Lower lobe of right lung (tissue), 2 donors: Measurements from ENCODE around the gene SESTD1. TPM values are rescaled to one million over a fixed set of nuclear protein-coding genes. Genes with fewer than 3 reads are reported as not detected.
"Not testable (repeated sequence)": the region's sequence is repeated elsewhere in the genome, so short reads cannot be mapped to it uniquely, and the experiment has no call there.

ENCODE experiments used
- ATAC-seq, 2 donors: fragments of 200-7000 bp; cut with Tn5 transposase; one replicate each; pipeline ENCODE4 v1.9.1; 2020 to 2022; ENCODE audit warnings: mild to moderate bottlenecking in 2 of 2, moderate library complexity in 2 of 2
- DNase-seq: peaks from one replicate; pipeline ENCODE4 v3.0.0-alpha.2; 2020
- H3K27ac ChIP-seq: fragments of 200-600 bp; one replicate; pipeline ENCODE4 v1.8.0; 2022
- H3K27me3 ChIP-seq: fragments of 200-600 bp; one replicate; pipeline ENCODE4 v1.8.0; 2022; ENCODE audit warnings: low read depth
- H3K36me3 ChIP-seq: fragments of 200-600 bp; one replicate; pipeline ENCODE4 v1.8.0; 2022; ENCODE audit warnings: mild to moderate bottlenecking
- H3K4me1 ChIP-seq: fragments of 200-600 bp; one replicate; pipeline ENCODE4 v1.8.0; 2022
- H3K4me3 ChIP-seq: fragments of 200-600 bp; one replicate; pipeline ENCODE4 v1.8.0; 2022; ENCODE audit warnings: mild to moderate bottlenecking
- H3K9me3 ChIP-seq: fragments of 200-600 bp; one replicate; pipeline ENCODE4 v1.8.0; 2022
- intact Hi-C: fragments of 100-400 bp; cut with DNase I; formaldehyde crosslinking; loops from one replicate; pipeline ENCODE4 v1.11.0; 2022
- total RNA-seq: library from RNA; stranded (reverse); fragmentation: NEBNext Ultra II Directional; extraction: Animal tissue kit (Norgen Biotek cat#: 25700); gene quantifications from one replicate; pipeline ENCODE4 v1.2.1, GENCODE V29; 2021
- TF ChIP-seq, protein P1 (sequence below): fragments of 200-600 bp; IDR thresholded peaks from one replicate; pipeline ENCODE4 v1.8.0; 2022; ENCODE audit warnings: antibody characterized with exemption, mild to moderate bottlenecking
- donor health status: DM: no; HTN: yes; CAD: no; lungs with severe emphysema.

SESTD1 gene
- total RNA-seq, 1 donor from 2014 or later: 107 TPM

DNA sequence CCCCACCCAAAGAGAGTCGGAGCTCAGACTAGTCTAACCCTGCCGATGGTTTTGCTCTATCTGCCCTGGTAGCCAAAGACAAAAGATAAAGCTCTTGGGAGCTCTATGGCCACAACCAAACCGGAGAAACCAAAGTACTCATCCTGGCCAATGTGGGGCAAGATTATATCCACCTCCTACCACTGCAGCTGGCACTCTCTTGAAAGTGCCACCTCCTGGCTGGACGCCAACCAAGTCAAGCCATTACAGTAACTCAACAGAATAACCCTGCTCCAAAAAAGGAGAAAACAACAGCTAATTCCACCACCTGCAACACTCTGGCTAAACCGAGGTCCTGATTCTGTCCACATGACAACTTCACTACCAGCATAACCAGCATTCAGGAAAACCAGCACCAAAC, 57.6 kb downstream of the SESTD1 start:
- no peak for ATAC-seq
- no peaks in the 10 kb centered on the region for H3K4me1 ChIP-seq
- no peak overlapping the region for H3K4me3 ChIP-seq
- TF ChIP-seq, protein P1, sequence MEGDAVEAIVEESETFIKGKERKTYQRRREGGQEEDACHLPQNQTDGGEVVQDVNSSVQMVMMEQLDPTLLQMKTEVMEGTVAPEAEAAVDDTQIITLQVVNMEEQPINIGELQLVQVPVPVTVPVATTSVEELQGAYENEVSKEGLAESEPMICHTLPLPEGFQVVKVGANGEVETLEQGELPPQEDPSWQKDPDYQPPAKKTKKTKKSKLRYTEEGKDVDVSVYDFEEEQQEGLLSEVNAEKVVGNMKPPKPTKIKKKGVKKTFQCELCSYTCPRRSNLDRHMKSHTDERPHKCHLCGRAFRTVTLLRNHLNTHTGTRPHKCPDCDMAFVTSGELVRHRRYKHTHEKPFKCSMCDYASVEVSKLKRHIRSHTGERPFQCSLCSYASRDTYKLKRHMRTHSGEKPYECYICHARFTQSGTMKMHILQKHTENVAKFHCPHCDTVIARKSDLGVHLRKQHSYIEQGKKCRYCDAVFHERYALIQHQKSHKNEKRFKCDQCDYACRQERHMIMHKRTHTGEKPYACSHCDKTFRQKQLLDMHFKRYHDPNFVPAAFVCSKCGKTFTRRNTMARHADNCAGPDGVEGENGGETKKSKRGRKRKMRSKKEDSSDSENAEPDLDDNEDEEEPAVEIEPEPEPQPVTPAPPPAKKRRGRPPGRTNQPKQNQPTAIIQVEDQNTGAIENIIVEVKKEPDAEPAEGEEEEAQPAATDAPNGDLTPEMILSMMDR: no peak
- intact Hi-C loops: no loop called here
- H3K9me3 ChIP-seq: peaks cover 34% of the 10 kb centered on the region
- no peak overlapping the region for H3K27ac ChIP-seq
- H3K27me3 ChIP-seq: no peaks in the 10 kb centered on the region
- no peak for DNase-seq
- no peaks in the 10 kb centered on the region for H3K36me3 ChIP-seq

DNA sequence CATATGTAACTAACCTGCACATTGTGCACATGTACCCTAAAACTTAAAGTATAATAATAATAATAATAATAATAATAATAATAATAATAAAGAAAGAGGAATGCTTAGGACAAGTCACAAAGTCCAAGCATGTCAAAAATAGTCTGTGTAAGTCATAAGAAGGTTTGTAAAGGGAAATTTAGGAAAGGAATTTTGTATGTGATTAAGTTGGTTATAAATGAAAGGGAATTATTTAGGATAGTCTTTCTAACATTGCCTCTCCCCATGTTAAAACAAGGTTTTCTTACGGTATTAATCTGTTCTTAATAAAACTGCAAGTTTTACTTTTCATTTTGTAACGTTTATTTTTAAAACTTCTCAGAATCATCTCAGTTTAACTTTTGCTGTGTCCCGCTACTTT, 62.8 kb downstream of the SESTD1 start:
- intact Hi-C loops: no loop called here
- H3K9me3 ChIP-seq: peaks cover 21% of the 10 kb centered on the region
- H3K27ac ChIP-seq: no peak overlapping the region
- DNase-seq: no peak
- H3K4me3 ChIP-seq: no peak overlapping the region
- ATAC-seq: no peak
- no peaks in the 10 kb centered on the region for H3K27me3 ChIP-seq
- H3K36me3 ChIP-seq: no peaks in the 10 kb centered on the region
- TF ChIP-seq, protein P1: no peak
- no peaks in the 10 kb centered on the region for H3K4me1 ChIP-seq

DNA sequence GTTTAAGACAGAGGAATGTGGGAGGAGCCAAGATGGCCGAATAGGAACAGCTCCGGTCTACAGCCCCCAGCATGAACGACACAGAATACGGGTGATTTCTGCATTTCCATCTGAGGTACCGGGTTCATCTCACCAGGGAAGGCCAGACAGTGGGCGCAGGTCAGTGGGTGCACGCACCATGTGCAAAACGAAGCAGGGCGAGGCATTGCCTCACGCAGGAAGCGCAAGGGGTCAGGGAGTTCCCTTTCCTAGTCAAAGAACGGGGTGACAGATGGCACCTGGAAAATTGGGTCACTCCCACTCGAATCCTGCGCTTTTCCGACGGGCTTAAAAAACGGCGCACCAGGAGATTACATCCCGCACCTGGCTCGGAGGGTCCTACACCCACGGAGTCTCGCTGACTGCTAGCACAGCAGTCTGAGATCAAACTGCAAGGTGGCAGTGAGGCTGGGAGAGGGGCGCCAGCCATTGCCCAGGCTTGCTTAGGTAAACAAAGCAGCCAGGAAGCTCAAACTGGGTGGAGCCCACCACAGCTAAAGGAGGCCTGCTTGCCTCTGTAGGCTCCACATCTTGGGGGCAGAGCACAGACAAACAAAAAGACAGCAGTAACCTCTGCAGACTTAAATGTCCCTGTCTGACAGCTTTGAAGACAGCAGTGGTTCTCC, 68.6 kb downstream of the SESTD1 start:
- ATAC-seq, H3K36me3 ChIP-seq, H3K4me1 ChIP-seq, intact Hi-C loops, H3K27ac ChIP-seq, H3K9me3 ChIP-seq, H3K4me3 ChIP-seq, H3K27me3 ChIP-seq, DNase-seq: not testable (repeated sequence)

DNA sequence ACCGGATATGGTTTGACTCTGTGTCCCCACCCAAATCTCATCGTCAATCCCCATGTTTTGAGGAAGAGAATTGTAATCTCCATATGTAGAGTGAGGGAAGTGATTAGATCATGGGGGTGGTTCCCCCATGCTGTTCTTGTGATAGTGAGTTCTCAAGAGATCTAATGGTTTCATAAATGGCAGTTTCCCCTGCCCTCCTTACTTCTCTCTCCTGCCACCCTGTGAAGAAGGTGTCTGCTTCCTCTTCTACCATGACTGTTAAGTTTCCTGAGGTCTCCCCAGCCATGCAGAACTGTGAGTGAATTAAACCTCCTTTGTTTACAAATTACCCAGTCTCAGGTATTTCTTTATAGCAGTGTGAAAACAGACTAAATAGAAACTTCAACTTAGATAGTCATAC, 69.5 kb downstream of the SESTD1 start:
- H3K27me3 ChIP-seq: no peaks in the 10 kb centered on the region
- no peaks in the 10 kb centered on the region for H3K4me1 ChIP-seq
- TF ChIP-seq, protein P1: no peak
- no peaks in the 10 kb centered on the region for H3K36me3 ChIP-seq
- ATAC-seq: peak in 1 of 2 donors; percentile 44
- no peak for DNase-seq
- no peak overlapping the region for H3K27ac ChIP-seq
- H3K9me3 ChIP-seq: no peaks in the 10 kb centered on the region
- intact Hi-C loops: no loop called here
- no peak overlapping the region for H3K4me3 ChIP-seq

DNA sequence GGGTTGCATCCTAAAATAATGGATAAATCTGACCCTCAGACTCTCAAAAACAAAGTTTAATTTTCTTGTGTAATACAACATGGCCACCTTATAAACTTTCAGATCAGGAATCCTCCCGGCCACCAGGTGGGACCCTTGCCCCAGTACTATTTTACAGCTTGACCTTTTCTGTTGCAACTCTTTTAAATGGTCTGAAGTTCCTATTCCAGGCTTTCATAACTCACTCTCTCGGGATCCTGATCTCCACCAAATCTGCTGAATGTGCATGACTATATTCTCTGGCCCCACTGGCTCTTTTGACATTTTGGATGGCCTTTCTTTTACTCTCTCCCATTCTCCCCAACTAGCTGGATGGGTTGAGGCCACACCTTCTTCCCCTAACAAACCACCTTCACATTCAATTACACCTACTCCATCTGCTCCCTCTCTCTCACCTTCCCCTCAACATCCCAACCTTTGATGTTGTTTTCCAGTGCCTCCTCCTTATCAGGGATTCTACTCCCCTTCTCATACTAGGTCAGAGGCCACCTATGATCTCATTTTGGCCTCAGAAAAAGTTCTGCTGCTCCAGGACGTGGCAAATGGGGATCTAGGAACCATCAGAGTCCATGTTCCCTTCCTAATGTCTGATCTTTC, 70.8 kb downstream of the SESTD1 start:
- H3K36me3 ChIP-seq: no peaks in the 10 kb centered on the region
- ATAC-seq (peak in 1 of 2 donors; percentile 33), DNase-seq (no peak)
- TF ChIP-seq, protein P1: no peak
- H3K27ac ChIP-seq: no peak overlapping the region
- no peaks in the 10 kb centered on the region for H3K27me3 ChIP-seq
- no peak overlapping the region for H3K4me3 ChIP-seq
- H3K4me1 ChIP-seq: no peaks in the 10 kb centered on the region
- intact Hi-C loops: no loop called here
- no peaks in the 10 kb centered on the region for H3K9me3 ChIP-seq

DNA sequence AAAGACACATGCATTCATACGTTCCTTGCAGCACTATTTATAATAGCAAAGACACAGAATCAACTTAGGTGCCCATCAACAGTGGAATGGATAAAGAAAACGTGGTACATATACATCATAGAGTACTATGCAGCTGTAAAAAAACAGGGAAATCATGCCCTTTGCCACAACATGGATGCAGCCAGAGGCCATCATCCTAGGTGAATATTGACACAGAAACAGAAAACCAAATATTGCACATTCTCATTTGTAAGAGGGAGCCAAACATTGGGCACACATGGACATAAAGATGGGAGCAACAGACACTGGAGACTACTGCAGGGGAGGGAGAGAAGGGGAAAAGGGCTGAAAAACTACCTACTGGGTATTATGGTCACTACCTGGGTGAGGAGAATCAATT, 73.5 kb downstream of the SESTD1 start:
- Histone ChIP-seq H3K4me1 (no peaks in the 10 kb centered on the region), H3K4me3 (no peak overlapping the region), H3K36me3 (no peaks in the 10 kb centered on the region), H3K27ac (no peak overlapping the region), H3K27me3 (no peaks in the 10 kb centered on the region), H3K9me3 (peaks cover 6% of the 10 kb centered on the region)
- TF ChIP-seq, protein P1: no peak
- ATAC-seq (no peak), DNase-seq (no peak)
- intact Hi-C loops: no loop called here
